A673 (cell line): ENCODE results near the gene RSF1. TPM values are rescaled to one million over a fixed set of nuclear protein-coding genes. Genes with fewer than 3 reads are reported as not detected.

Experiments used
- BruUV-seq: library from RNA; stranded (reverse); fragments of 400-500 nt; replicated peaks from 2 replicates; lab custom pipeline; 2021; lab: Mats Ljungman, UMichigan
- CTCF ChIA-PET: fragments of 300-600 bp; sonication (Branson Sonifier 250); formaldehyde crosslinking; loops from one replicate; lab custom pipeline; 2022; ENCODE audit warnings: antibody characterized with exemption; lab: Charles Lee
- POLR2A ChIA-PET: fragments of 300-600 bp; sonication (Branson Sonifier 250); formaldehyde crosslinking; loops from one replicate; lab custom pipeline; 2022; ENCODE audit warnings: antibody characterized with exemption; ENCODE audit not compliant: low non-redundant PET; lab: Charles Lee
- DNase-seq: peaks from one replicate; pipeline ENCODE4 v3.0.0-alpha.2; 2015; ENCODE audit warnings: low spot score
- H3K27ac ChIP-seq: fragments of 200-600 bp; sonication (generic); 2 replicates; pipeline ENCODE4 v1.5.1; 2016; ENCODE audit warnings: mixed run types, low read depth, mild to moderate bottlenecking, mixed read lengths, antibody characterized with exemption, low read length; ENCODE audit not compliant: poor library complexity, severe bottlenecking
- H3K27me3 ChIP-seq: fragments of 200-600 bp; sonication (generic); replicated peaks from 2 replicates; pipeline ENCODE4 v1.6.1; 2017; ENCODE audit warnings: mixed run types, low read depth, mild to moderate bottlenecking, mixed read lengths, antibody characterized with exemption, low read length; ENCODE audit not compliant: insufficient read depth, poor library complexity
- H3K36me3 ChIP-seq: fragments of 200-600 bp; sonication (generic); 2 replicates; pipeline ENCODE4 v1.6.1; 2016; ENCODE audit warnings: mixed run types, mild to moderate bottlenecking, mixed read lengths, antibody characterized with exemption, low read length; ENCODE audit not compliant: insufficient read depth, poor library complexity, severe bottlenecking
- H3K4me1 ChIP-seq: fragments of 200-600 bp; sonication (generic); 2 replicates; pipeline ENCODE4 v1.6.1; 2017; ENCODE audit warnings: mixed run types, mild to moderate bottlenecking, mixed read lengths, antibody characterized with exemption, low read length; ENCODE audit not compliant: insufficient read depth, poor library complexity, severe bottlenecking
- H3K4me3 ChIP-seq: fragments of 200-600 bp; sonication (generic); 2 replicates; pipeline ENCODE4 v1.5.1; 2016; ENCODE audit warnings: low read depth, mixed run types, mild to moderate bottlenecking, mixed read lengths, low read length; ENCODE audit not compliant: poor library complexity, severe bottlenecking
- H3K9me3 ChIP-seq: fragments of 200-600 bp; sonication (generic); 2 replicates; pipeline ENCODE4 v1.6.1; 2016; ENCODE audit warnings: mixed run types, low read depth, mild to moderate bottlenecking, mixed read lengths, antibody characterized with exemption, low read length; ENCODE audit not compliant: poor library complexity, severe bottlenecking
- EZH2 ChIP-seq: fragments of 200-600 bp; sonication (generic); IDR thresholded peaks from 2 replicates; pipeline ENCODE4 v1.6.1; 2017; ENCODE audit warnings: borderline replicate concordance, low read depth, mild to moderate bottlenecking, mixed read lengths, antibody characterized with exemption, low read length; ENCODE audit not compliant: poor library complexity, severe bottlenecking
- intact Hi-C: fragments of 100-400 bp; cut with micrococcal nuclease; formaldehyde crosslinking; loops from one replicate; pipeline ENCODE4 v1.10.0; 2022; ENCODE audit not compliant: unreplicated experiment
- total RNA-seq: library from RNA; stranded (reverse); gene quantifications from 2 replicates; pipeline ENCODE4 v1.2.3, GENCODE V29; 2021
- TF ChIP-seq, protein P1 (sequence below): fragments of 300-800, 200-600 bp; sonication (generic); conservative IDR thresholded peaks from 2 replicates; pipeline ENCODE4 v1.5.1; 2017; ENCODE audit warnings: low read depth, mild to moderate bottlenecking, antibody characterized with exemption, low read length, moderate library complexity, mixed read lengths

Gene RSF1
- total RNA-seq, 1 experiment from 2014 or later = 94.1 TPM

DNA sequence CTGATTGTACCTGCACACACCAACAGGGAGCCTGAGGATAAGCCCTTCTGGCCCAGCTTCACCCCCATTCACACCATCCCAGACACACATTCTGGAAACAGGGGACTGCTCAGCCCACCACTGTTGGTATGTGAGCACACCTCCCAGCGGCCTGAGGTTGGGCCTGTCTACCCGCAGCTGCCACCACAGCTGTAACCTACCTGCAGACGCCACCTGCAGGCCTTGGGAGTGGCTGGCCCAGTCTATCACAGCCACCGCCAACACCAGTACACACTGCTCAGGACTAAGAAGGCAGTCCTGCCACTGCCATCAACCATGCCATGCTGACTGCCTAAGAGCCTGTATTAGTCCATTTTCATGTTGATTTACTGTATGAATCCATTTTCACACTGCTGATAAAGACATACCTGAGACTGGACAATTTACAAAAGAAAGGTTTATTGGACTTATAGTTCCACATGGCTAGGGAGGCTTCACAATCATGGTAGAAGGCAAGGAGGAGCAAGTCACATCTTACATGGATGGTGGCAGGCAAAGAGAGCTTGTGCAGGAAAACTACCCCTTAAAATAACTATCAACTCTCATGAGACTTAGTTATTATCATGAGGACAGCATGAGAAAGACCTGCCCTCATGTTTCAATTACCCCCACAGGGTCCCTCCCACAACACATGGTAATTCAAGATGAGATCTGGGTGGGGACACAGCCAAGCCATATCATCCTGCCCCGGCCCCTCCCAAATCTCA, 30.6 kb downstream of the RSF1 start:
- no peaks in the 10 kb centered on the region for H3K4me1 ChIP-seq
- intact Hi-C loops = no loop called here
- DNase-seq = no peak
- BruUV-seq = no TSS peak
- H3K4me3 ChIP-seq = no peak overlapping the region
- H3K9me3 ChIP-seq = peaks cover 5% of the 10 kb centered on the region
- no peak overlapping the region for H3K27ac ChIP-seq
- ChIA-PET CTCF (interaction anchor here (0.5 kb wide), 1 partner anchor 246 kb away, joined by 9 read pairs; no protein-coding TSS in a partner anchor), POLR2A (no interaction called here)
- no peaks in the 10 kb centered on the region for H3K27me3 ChIP-seq
- H3K36me3 ChIP-seq = no peaks in the 10 kb centered on the region
- TF ChIP-seq, protein P1, sequence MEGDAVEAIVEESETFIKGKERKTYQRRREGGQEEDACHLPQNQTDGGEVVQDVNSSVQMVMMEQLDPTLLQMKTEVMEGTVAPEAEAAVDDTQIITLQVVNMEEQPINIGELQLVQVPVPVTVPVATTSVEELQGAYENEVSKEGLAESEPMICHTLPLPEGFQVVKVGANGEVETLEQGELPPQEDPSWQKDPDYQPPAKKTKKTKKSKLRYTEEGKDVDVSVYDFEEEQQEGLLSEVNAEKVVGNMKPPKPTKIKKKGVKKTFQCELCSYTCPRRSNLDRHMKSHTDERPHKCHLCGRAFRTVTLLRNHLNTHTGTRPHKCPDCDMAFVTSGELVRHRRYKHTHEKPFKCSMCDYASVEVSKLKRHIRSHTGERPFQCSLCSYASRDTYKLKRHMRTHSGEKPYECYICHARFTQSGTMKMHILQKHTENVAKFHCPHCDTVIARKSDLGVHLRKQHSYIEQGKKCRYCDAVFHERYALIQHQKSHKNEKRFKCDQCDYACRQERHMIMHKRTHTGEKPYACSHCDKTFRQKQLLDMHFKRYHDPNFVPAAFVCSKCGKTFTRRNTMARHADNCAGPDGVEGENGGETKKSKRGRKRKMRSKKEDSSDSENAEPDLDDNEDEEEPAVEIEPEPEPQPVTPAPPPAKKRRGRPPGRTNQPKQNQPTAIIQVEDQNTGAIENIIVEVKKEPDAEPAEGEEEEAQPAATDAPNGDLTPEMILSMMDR = no peak
- TF ChIP-seq EZH2 = no peak

DNA sequence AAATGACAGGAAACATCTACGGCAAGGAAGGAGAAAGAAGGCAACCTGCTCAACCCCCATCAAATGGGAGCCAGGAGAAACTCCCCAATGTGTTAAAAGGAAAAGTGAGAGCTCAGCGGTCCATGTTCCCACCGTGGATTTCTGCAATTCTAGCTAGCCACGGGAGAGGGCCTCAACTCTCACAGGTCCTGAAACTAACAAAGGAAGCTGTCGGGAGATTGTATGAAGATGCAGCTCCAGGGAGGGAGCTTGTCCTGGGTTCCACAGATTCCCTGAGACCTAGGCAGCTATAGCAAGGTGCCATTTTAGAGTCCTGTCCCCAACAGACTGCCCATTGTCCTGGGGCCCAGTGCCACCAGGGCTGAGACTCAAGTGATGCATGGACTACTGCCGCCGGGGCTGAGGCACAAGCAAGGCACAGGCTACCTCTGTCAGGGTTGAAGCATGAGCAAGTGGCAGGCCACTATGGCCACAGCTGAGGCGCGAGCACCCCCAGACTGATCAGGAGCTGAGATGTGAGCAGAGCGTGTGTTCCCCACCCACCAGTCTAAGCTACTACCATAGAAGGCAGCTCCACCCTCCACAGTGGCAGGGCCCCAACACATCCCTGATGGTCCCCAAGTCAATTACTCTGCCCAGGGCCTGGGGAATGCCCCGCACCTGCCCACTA, 31.3 kb downstream of the RSF1 start:
- intact Hi-C loops = no loop called here
- no TSS peak for BruUV-seq
- DNase-seq = no peak
- ChIA-PET POLR2A (no interaction called here), CTCF (interaction anchor here (0.5 kb wide), 1 partner anchor 247 kb away, joined by 9 read pairs; no protein-coding TSS in a partner anchor)
- Histone ChIP-seq H3K9me3 (peaks cover 5% of the 10 kb centered on the region), H3K4me3 (no peak overlapping the region), H3K27me3 (no peaks in the 10 kb centered on the region), H3K36me3 (no peaks in the 10 kb centered on the region), H3K4me1 (no peaks in the 10 kb centered on the region), H3K27ac (no peak overlapping the region)
- no peak for TF ChIP-seq EZH2
- TF ChIP-seq, protein P1 = no peak

DNA sequence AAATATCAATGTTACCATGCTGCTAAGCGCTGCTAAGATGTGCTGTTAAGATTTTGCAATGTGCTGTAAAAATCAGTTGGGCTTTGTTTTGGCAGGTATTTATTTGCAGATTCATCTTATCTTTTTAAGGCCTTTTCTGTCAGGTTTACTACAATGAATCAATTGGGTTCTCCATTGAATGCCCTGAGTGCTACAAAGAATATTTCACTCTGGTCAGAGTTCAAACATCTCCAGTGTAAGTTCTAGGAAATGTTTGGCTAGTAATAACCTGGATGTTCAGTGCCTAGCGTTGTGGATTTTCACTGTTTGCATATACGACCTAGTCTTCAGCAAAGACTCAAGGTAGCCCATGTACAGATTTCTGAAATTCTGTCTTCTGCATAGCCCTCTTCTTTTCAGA, 36.0 kb downstream of the RSF1 start:
- Histone ChIP-seq H3K27me3 (no peaks in the 10 kb centered on the region), H3K4me1 (no peaks in the 10 kb centered on the region), H3K4me3 (no peak overlapping the region), H3K27ac (no peak overlapping the region), H3K9me3 (no peaks in the 10 kb centered on the region), H3K36me3 (no peaks in the 10 kb centered on the region)
- intact Hi-C loops = no loop called here
- ChIA-PET POLR2A (no interaction called here), CTCF (no interaction called here)
- DNase-seq = no peak
- TF ChIP-seq EZH2 = no peak
- TF ChIP-seq, protein P1 = no peak
- BruUV-seq = no TSS peak
